ENCODE data around the gene FSTL4.

DNA sequence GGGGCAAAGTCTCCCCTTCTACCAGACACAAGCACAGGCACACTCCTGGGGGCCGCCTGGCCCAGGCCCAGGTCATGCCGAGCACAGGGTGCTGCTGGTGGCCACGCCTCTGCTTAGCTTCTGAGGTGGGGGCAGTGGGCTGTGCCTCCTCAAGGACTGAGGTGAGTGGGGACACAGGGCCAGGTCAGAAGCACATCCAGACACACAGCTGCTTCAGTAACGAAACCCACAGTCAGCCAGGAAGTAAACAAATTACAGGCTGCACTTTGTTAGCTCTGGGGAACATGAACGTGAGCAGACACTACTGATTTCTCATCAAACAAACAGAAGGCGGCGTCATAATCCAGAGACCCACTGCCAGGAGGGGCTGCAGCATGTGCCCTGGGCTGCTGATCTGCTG, 368.1 kb downstream of the FSTL4 start:
- TF ChIP-seq, protein P1, sequence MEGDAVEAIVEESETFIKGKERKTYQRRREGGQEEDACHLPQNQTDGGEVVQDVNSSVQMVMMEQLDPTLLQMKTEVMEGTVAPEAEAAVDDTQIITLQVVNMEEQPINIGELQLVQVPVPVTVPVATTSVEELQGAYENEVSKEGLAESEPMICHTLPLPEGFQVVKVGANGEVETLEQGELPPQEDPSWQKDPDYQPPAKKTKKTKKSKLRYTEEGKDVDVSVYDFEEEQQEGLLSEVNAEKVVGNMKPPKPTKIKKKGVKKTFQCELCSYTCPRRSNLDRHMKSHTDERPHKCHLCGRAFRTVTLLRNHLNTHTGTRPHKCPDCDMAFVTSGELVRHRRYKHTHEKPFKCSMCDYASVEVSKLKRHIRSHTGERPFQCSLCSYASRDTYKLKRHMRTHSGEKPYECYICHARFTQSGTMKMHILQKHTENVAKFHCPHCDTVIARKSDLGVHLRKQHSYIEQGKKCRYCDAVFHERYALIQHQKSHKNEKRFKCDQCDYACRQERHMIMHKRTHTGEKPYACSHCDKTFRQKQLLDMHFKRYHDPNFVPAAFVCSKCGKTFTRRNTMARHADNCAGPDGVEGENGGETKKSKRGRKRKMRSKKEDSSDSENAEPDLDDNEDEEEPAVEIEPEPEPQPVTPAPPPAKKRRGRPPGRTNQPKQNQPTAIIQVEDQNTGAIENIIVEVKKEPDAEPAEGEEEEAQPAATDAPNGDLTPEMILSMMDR (optimal IDR thresholded peaks at IDR 0.05 in 1 of 3, IDR thresholded peaks at IDR 0.05 in 1 of 3, conservative IDR thresholded peaks at IDR 0.05 in 1 of 3; ENCODE audit: extremely low read depth in 1 of 3, insufficient read depth in 2 of 3, low read length in 3 of 3): no peak
- TF ChIP-seq EZH2 (IDR thresholded peaks at IDR 0.05; ENCODE audit: low read length): no peak

Data from keratinocyte (primary cell).